Ishikawa (cell line): Measurements from ENCODE around the gene TNFRSF4.
A peak's percentile ranks its signal among the peaks of the same experiment; 100 is the strongest.

Experiments used
- CEBPB ChIP-seq: IDR thresholded peaks from 2 replicates; pipeline ENCODE4 v1.6.1; 2012
- CREB1 ChIP-seq: IDR thresholded peaks from 2 replicates; pipeline ENCODE4 v1.6.1; 2012; ENCODE audit warnings: low read depth
- EGR1 ChIP-seq: IDR thresholded peaks from 2 replicates; pipeline ENCODE4 v1.6.1; 2012
- EP300 ChIP-seq: IDR thresholded peaks from 2 replicates; pipeline ENCODE4 v1.6.1; 2012; ENCODE audit warnings: borderline replicate concordance
- FOXM1 ChIP-seq: IDR thresholded peaks from 2 replicates; pipeline ENCODE4 v1.6.1; 2012; ENCODE audit warnings: low read depth, borderline replicate concordance
- NFIC ChIP-seq: IDR thresholded peaks from 2 replicates; pipeline ENCODE4 v1.6.1; 2012
- RAD21 ChIP-seq: IDR thresholded peaks from 2 replicates; pipeline ENCODE4 v1.6.1; 2012; ENCODE audit warnings: low read depth
- TAF1 ChIP-seq: IDR thresholded peaks from 2 replicates; pipeline ENCODE4 v1.6.1; 2012; ENCODE audit warnings: low read depth, mild to moderate bottlenecking
- TCF12 ChIP-seq: IDR thresholded peaks from 2 replicates; pipeline ENCODE4 v1.6.1; 2012; ENCODE audit warnings: low read depth
- TEAD4 ChIP-seq: IDR thresholded peaks from 2 replicates; pipeline ENCODE4 v1.6.1; 2012
- YY1 ChIP-seq: IDR thresholded peaks from 2 replicates; pipeline ENCODE4 v1.6.1; 2012; ENCODE audit warnings: low read depth
- ZBTB7A ChIP-seq: IDR thresholded peaks from 2 replicates; pipeline ENCODE4 v1.6.1; 2012; ENCODE audit warnings: low read depth
- TF ChIP-seq, protein P1 (sequence below): IDR thresholded peaks from 2 replicates; pipeline ENCODE4 v1.6.1; 2012; ENCODE audit warnings: low read depth, mild to moderate bottlenecking
- TF ChIP-seq, protein P2 (sequence below): IDR thresholded peaks from 2 replicates; pipeline ENCODE4 v1.6.1; 2012
- TF ChIP-seq, protein P3 (sequence below): IDR thresholded peaks from 2 replicates; pipeline ENCODE4 v1.6.1; 2012

The TNFRSF4 gene

DNA sequence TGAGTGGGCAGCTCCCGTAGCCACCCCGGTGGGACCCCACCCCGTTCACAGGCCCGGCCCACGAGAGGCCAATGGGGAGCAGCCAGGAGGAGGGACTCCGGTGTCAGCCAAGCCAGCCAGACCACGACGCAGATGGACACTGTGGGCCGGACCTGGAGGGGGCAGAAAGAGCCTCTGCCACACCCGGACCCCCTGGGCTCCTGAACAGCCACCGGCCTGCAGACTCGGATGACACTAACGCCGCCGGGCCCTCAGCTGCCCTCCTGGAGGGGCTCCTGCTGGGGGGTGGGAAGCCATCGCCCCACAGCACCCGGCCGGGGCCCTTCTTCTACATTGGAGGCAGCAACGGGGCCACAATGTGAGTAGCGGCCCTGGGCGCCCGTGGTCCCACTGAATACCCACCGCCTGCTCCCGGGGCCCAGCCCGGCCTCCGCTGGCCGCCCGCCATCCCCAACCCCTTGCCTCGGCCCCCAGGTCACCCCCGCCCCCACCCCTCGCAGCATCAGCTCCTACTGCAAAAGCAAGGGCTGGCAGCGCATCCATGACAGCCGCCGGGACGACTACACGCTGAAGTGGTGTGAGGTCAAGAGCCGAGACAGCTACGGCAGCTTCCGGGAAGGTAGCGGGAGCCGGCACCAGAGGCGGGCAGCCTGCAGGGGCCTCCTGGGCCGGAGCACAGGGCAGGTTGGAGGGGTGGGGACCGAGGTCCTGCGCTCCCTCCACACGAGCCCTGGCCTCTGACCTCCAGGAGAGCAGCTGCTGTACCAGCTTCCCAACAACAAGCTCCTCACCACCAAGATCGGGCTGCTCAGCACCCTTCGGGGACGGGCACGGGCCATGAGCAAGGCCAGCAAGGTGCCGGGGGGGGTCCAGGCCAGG, 33.7 kb downstream of the TNFRSF4 start:
- TF ChIP-seq CREB1 (no peak), EP300 (no peak), EGR1 (no peak)

DNA sequence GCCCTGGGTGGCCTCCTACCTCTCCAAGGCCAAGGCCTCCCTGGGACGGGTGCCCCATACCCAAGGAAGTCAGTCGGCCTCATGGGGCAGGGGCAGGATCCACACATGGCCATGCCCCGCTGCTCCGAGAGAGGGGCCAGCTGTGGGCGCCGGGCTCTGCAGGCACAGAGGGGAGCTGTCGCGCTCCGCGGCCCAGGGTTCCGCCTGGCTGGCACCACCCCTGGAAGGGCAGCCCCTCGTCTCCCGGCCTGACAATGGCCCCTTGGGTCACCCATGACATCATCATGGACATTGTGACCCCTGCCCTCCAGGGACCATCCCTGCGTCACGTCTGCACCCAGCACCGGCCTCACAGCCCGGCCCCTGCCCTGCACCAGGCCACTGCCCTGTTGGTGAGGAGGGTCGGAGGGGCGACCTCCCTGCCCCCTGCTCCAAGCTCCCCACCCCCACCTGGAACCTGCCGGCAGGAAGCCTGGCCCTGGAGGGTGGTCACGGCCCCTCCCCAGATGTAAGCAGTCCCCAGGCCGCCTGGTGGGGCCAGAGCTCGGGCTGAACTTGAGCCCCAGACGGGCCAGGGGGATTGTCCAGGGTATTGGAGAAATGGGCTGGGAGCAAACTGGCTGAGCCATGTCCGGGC, 34.5 kb downstream of the TNFRSF4 start:
- TF ChIP-seq FOXM1, result no peak
- TF ChIP-seq, protein P1, sequence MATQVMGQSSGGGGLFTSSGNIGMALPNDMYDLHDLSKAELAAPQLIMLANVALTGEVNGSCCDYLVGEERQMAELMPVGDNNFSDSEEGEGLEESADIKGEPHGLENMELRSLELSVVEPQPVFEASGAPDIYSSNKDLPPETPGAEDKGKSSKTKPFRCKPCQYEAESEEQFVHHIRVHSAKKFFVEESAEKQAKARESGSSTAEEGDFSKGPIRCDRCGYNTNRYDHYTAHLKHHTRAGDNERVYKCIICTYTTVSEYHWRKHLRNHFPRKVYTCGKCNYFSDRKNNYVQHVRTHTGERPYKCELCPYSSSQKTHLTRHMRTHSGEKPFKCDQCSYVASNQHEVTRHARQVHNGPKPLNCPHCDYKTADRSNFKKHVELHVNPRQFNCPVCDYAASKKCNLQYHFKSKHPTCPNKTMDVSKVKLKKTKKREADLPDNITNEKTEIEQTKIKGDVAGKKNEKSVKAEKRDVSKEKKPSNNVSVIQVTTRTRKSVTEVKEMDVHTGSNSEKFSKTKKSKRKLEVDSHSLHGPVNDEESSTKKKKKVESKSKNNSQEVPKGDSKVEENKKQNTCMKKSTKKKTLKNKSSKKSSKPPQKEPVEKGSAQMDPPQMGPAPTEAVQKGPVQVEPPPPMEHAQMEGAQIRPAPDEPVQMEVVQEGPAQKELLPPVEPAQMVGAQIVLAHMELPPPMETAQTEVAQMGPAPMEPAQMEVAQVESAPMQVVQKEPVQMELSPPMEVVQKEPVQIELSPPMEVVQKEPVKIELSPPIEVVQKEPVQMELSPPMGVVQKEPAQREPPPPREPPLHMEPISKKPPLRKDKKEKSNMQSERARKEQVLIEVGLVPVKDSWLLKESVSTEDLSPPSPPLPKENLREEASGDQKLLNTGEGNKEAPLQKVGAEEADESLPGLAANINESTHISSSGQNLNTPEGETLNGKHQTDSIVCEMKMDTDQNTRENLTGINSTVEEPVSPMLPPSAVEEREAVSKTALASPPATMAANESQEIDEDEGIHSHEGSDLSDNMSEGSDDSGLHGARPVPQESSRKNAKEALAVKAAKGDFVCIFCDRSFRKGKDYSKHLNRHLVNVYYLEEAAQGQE, result no peak
- TF ChIP-seq RAD21, result no peak; the same call in 1 of the 2 replicates
- TF ChIP-seq ZBTB7A, result peak; percentile 91
- no peak for TF ChIP-seq NFIC
- no peak for TF ChIP-seq EGR1
- TF ChIP-seq EP300, result peak; percentile 81
- TF ChIP-seq CREB1, result no peak
- peak; percentile 75; the same call in 1 of the 2 replicates for TF ChIP-seq TCF12
- TF ChIP-seq TEAD4, result 0 out of 2 replicates have a peak, but pooled peaks have one; percentile 2
- TF ChIP-seq CEBPB, result no peak
- TF ChIP-seq TAF1, result no peak
- no peak for TF ChIP-seq YY1
- TF ChIP-seq, protein P2, sequence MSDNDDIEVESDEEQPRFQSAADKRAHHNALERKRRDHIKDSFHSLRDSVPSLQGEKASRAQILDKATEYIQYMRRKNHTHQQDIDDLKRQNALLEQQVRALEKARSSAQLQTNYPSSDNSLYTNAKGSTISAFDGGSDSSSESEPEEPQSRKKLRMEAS, result peak; percentile 15; the same call in 1 of the 2 replicates
- TF ChIP-seq, protein P3, sequence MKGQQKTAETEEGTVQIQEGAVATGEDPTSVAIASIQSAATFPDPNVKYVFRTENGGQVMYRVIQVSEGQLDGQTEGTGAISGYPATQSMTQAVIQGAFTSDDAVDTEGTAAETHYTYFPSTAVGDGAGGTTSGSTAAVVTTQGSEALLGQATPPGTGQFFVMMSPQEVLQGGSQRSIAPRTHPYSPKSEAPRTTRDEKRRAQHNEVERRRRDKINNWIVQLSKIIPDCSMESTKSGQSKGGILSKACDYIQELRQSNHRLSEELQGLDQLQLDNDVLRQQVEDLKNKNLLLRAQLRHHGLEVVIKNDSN, result no peak

DNA sequence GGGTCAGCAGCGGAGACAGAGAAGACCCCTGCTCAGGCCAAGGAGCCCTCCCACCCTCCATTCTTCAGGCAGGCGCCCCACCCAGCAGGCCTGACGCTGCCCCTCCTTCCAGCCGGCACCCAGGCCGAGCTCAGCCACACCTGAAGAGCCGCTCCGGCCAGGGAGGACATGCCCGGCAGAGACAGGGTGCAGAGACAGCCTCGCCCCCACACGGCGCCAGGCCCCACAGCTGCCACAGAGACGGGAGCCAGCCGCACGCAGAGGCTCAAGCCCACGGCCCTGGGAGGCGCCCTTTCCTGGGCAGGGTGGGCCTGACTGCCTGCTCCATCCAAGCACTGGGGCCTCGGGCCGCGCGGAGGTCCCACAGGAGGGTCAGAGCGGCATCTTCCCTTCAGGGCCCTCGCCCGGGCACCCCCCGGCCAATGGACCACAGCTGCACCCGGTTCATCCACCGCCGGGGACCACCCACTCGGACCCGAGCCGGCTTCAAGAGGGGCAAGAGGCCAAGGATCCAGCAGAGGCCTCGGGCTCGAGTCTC, 35.1 kb downstream of the TNFRSF4 start:
- TF ChIP-seq TAF1, result no peak
- TF ChIP-seq CREB1, result no peak
- no peak for TF ChIP-seq ZBTB7A
- TF ChIP-seq NFIC, result no peak
- TF ChIP-seq FOXM1, result no peak
- TF ChIP-seq RAD21, result no peak
- TF ChIP-seq, protein P2, result no peak
- no peak for TF ChIP-seq TEAD4
- no peak for TF ChIP-seq YY1
- no peak for TF ChIP-seq EGR1
- no peak for TF ChIP-seq TCF12
- TF ChIP-seq, protein P3, result no peak
- no peak for TF ChIP-seq CEBPB
- no peak for TF ChIP-seq EP300
- TF ChIP-seq, protein P1, result no peak

DNA sequence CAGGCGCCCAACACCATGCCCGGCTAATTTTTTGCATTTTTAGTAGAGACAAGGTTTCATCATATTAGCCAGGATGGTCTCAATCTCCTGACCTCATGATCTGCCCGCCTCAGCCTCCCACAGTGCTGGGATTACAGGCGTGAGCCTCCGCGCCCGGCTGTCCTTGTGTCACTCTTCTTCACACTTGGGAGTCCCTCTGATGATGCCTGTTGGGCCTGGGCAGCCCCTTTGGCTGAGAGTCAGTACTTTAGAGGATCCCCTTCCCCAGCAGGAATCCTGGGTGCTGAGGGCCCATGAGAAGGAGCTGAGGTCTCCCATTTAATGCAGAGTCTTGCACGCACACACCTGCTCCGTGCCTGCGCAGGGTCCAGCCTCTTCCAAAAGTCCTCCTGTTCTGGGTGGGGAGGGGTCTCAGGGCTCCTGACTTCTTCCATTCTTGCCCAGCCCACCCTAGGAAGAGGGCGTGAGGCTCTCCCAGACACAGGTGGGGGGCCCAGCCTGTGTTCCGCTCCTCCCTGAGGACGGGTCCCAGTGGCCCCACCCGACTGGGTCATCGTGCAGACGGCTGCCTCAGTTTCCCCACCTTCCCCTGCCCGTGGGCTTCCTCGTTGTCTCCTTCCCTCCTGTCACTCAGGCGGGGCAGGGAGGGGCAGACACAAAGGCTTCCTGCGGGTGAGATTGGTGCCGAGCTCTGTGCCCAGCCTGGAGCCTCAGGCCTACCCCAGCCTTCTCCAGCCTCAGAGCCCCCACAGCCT, 36.3 kb downstream of the TNFRSF4 start:
- TF ChIP-seq EP300 (no peak), TEAD4 (no peak), ZBTB7A (no peak), EGR1 (no peak), TCF12 (no peak), TAF1 (no peak), CREB1 (no peak), RAD21 (no peak), CEBPB (no peak), FOXM1 (no peak), YY1 (no peak)
- TF ChIP-seq, protein P2, result no peak
- TF ChIP-seq, protein P1, result no peak
- TF ChIP-seq, protein P3, result no peak
